K562 treated with DMSO at 1 percent for 48 hours (cell line): Measurements from ENCODE around the gene OR2H1. TPM values are rescaled to one million over a fixed set of nuclear protein-coding genes. Genes with fewer than 3 reads are reported as not detected.

Experiments used
- total RNA-seq: library from RNA; unstranded; fragments of 300-600 nt; gene quantifications from 2 replicates; pipeline ENCODE4 v1.2.3, GENCODE V29; 2022; ENCODE audit warnings: low replicate concordance; ENCODE audit errors: extremely low read depth

Gene OR2H1
- total RNA-seq = not detected in 2 replicates

GRCh38 chr6:29456971-29457370 is at the start of gene OR2H1, which contains the start of gene OR11A1:
OR2H1 (plus strand) TSS chr6:29457155; CDS start chr6:29461770, 4,615 bp downstream.
OR11A1 (minus strand) TSS chr6:29457071; CDS start chr6:29427641, 29,430 bp downstream.

GRCh38 chr6:29414588-29414987 is 42.4 kb upstream of the OR2H1 start, which contains the start of gene OR12D1:
OR12D1 (plus strand) TSS chr6:29414928.

GRCh38 chr6:29439006-29439405 is 17.9 kb upstream of the OR2H1 start, which contains the start of gene OR10C1:
OR10C1 (plus strand) TSS chr6:29439306; CDS start chr6:29440016, 710 bp downstream.

GRCh38 chr6:29487660-29488059 is 30.7 kb downstream of the OR2H1 start, which contains the start of gene MAS1L:
MAS1L (minus strand) TSS chr6:29487956; CDS start chr6:29487902, 54 bp downstream.

Other genes starting within 250 kb of the OR2H1 start
- gene OR14J1, start 155.5 kb upstream of the OR2H1 start, total RNA-seq = not detected in 2 replicates
- not detected in 2 replicates for gene OR5V1, start 88.3 kb upstream of the OR2H1 start, total RNA-seq
- not detected in 2 replicates for gene OR12D3, start 81.9 kb upstream of the OR2H1 start, total RNA-seq
- not detected in 2 replicates for gene OR12D2, start 61.5 kb upstream of the OR2H1 start, total RNA-seq
- gene OR12D1, start 42.2 kb upstream of the OR2H1 start, total RNA-seq = not detected in 2 replicates
- gene OR10C1, start 17.8 kb upstream of the OR2H1 start, total RNA-seq = not detected in 2 replicates
- gene OR11A1, start 84 bp upstream of the OR2H1 start, total RNA-seq = not detected in 2 replicates
- not detected in 2 replicates for gene MAS1L, start 30.8 kb downstream of the OR2H1 start, total RNA-seq
- not detected in 2 replicates for gene UBD, start 102.6 kb downstream of the OR2H1 start, total RNA-seq
- not detected in 2 replicates for gene OR2H2, start 128.0 kb downstream of the OR2H1 start, total RNA-seq
- gene GABBR1, start 176.0 kb downstream of the OR2H1 start, total RNA-seq = not detected in 2 replicates
- gene MOG, start 199.9 kb downstream of the OR2H1 start, total RNA-seq = not detected in 2 replicates
- gene ZFP57, start 224.0 kb downstream of the OR2H1 start, total RNA-seq = not detected in 2 replicates